ENCODE results near the gene BLVRB. TPM values are rescaled to one million over a fixed set of nuclear protein-coding genes. Genes with fewer than 3 reads are reported as not detected.

The BLVRB gene
- total and polyA plus RNA-seq, 9 of the 15 experiments (the other 6 are each of a cell fraction or from before 2014, with no cell fraction given), result 81.1 to 749 (median 331) TPM

DNA sequence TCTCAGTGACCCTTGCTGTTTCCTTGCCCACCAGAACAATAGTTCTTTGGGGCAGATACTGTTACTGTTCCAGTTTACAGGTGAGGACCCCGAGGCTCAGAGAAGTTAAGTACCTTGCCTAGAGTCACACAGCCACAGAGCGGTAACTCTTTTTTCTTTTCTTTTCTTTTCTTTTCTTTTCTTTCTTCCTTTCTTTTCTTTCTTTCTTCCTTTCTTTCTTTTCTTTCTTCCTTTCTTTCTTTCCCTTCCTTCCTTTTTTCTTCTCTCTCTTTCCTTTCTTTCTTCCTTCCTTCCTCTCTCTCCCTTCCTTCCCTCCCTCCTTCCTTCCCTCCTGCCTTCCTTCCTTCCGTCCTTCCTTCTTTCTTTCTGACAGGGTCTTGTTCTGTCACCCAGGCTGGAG, 47.5 kb downstream of the BLVRB start:
- Histone ChIP-seq H3K27me3 (ENCODE audit: control insufficient read depth in 2 of 2, insufficient read depth in 2 of 2, low read length in 2 of 2) (no peaks in the 10 kb centered on the region), H2AFZ (ENCODE audit: low read depth, low read length) (peak overlapping the region; percentile 90), H3K4me2 (ENCODE audit: insufficient read depth, low read length) (peak overlapping the region; percentile 68; the same call in 1 of the 2 replicates), H3K9ac (ENCODE audit: insufficient read depth in 1 of 2, low read depth in 2 of 2, low read length in 2 of 2) (peak overlapping the region in 1 of 2 experiments; percentile 59; a peak in 2 of 4 replicates), H3K4me1 (replicated peaks in 1 of 2; ENCODE audit: control insufficient read depth in 2 of 2, insufficient read depth in 2 of 2, low read length in 2 of 2) (peaks cover 30 to 57% of the 10 kb centered on the region in 2 experiments), H3K27ac (ENCODE audit: extremely low read depth, low read depth, low read length) (peak overlapping the region; percentile 88), H3K4me3 (no peak overlapping the region), H3K36me3 (ENCODE audit: control insufficient read depth, insufficient read depth, low read length) (peaks cover 10% of the 10 kb centered on the region; the same call in 2 of the 3 replicates), H3K79me2 (ENCODE audit: control insufficient read depth, insufficient read depth, low read length) (peaks cover 15% of the 10 kb centered on the region), H3K9me1 (ENCODE audit: control insufficient read depth, insufficient read depth, low read length) (no peaks in the 10 kb centered on the region), H4K20me1 (replicated peaks; ENCODE audit: control insufficient read depth, insufficient read depth, low read length) (no peaks in the 10 kb centered on the region), H3K9me3 (replicated peaks; ENCODE audit: control insufficient read depth, insufficient read depth, low read depth, low read length) (no peaks in the 10 kb centered on the region)
- no peak for DNase-seq (ENCODE audit: extremely low read depth in 1 of 4, low spot score in 3 of 4)
- no TSS peak for BruUV-seq (replicated peaks)
- 67% methylated on average over 3 of the region's 3 CpGs for WGBS (ENCODE audit: insufficient coverage, low coverage, missing lambda C conversion rate)
- no peak for FAIRE-seq
- no peak for ATAC-seq
- POLR2A ChIA-PET, result interaction anchor here (0.6 to 1.7 kb wide), 2 partner anchors 29 to 130 kb away, joined by 3 to 8 read pairs; no protein-coding TSS in a partner anchor
- CTCF ChIA-PET (ENCODE audit: low intra/inter-chr PET ratio), result interaction anchor here (0.5 kb wide), 1 partner anchor 184 kb away, joined by 3 read pairs; no protein-coding TSS in a partner anchor
- intact Hi-C loops (cut with micrococcal nuclease), result no loop called here
- in situ Hi-C loops (cut with MboI), result no loop called here
- TF ChIP-seq, protein P1, sequence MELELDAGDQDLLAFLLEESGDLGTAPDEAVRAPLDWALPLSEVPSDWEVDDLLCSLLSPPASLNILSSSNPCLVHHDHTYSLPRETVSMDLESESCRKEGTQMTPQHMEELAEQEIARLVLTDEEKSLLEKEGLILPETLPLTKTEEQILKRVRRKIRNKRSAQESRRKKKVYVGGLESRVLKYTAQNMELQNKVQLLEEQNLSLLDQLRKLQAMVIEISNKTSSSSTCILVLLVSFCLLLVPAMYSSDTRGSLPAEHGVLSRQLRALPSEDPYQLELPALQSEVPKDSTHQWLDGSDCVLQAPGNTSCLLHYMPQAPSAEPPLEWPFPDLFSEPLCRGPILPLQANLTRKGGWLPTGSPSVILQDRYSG (tag; conservative IDR thresholded peaks at IDR 0.05; ENCODE audit: low read depth), result no peak
- TF ChIP-seq ILK (tag; IDR thresholded peaks at IDR 0.05; ENCODE audit: borderline replicate concordance, low read depth) (no peak), PHF8 (IDR thresholded peaks at IDR 0.05; ENCODE audit: borderline replicate concordance, low read length) (no peak), GABPB2 (CRISPR knock-in tag; conservative IDR thresholded peaks at IDR 0.05) (no peak)
- TF ChIP-seq, protein P2, sequence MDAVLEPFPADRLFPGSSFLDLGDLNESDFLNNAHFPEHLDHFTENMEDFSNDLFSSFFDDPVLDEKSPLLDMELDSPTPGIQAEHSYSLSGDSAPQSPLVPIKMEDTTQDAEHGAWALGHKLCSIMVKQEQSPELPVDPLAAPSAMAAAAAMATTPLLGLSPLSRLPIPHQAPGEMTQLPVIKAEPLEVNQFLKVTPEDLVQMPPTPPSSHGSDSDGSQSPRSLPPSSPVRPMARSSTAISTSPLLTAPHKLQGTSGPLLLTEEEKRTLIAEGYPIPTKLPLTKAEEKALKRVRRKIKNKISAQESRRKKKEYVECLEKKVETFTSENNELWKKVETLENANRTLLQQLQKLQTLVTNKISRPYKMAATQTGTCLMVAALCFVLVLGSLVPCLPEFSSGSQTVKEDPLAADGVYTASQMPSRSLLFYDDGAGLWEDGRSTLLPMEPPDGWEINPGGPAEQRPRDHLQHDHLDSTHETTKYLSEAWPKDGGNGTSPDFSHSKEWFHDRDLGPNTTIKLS (IDR thresholded peaks at IDR 0.05; ENCODE audit: borderline replicate concordance, low read depth), result no peak
- TF ChIP-seq, protein P3, sequence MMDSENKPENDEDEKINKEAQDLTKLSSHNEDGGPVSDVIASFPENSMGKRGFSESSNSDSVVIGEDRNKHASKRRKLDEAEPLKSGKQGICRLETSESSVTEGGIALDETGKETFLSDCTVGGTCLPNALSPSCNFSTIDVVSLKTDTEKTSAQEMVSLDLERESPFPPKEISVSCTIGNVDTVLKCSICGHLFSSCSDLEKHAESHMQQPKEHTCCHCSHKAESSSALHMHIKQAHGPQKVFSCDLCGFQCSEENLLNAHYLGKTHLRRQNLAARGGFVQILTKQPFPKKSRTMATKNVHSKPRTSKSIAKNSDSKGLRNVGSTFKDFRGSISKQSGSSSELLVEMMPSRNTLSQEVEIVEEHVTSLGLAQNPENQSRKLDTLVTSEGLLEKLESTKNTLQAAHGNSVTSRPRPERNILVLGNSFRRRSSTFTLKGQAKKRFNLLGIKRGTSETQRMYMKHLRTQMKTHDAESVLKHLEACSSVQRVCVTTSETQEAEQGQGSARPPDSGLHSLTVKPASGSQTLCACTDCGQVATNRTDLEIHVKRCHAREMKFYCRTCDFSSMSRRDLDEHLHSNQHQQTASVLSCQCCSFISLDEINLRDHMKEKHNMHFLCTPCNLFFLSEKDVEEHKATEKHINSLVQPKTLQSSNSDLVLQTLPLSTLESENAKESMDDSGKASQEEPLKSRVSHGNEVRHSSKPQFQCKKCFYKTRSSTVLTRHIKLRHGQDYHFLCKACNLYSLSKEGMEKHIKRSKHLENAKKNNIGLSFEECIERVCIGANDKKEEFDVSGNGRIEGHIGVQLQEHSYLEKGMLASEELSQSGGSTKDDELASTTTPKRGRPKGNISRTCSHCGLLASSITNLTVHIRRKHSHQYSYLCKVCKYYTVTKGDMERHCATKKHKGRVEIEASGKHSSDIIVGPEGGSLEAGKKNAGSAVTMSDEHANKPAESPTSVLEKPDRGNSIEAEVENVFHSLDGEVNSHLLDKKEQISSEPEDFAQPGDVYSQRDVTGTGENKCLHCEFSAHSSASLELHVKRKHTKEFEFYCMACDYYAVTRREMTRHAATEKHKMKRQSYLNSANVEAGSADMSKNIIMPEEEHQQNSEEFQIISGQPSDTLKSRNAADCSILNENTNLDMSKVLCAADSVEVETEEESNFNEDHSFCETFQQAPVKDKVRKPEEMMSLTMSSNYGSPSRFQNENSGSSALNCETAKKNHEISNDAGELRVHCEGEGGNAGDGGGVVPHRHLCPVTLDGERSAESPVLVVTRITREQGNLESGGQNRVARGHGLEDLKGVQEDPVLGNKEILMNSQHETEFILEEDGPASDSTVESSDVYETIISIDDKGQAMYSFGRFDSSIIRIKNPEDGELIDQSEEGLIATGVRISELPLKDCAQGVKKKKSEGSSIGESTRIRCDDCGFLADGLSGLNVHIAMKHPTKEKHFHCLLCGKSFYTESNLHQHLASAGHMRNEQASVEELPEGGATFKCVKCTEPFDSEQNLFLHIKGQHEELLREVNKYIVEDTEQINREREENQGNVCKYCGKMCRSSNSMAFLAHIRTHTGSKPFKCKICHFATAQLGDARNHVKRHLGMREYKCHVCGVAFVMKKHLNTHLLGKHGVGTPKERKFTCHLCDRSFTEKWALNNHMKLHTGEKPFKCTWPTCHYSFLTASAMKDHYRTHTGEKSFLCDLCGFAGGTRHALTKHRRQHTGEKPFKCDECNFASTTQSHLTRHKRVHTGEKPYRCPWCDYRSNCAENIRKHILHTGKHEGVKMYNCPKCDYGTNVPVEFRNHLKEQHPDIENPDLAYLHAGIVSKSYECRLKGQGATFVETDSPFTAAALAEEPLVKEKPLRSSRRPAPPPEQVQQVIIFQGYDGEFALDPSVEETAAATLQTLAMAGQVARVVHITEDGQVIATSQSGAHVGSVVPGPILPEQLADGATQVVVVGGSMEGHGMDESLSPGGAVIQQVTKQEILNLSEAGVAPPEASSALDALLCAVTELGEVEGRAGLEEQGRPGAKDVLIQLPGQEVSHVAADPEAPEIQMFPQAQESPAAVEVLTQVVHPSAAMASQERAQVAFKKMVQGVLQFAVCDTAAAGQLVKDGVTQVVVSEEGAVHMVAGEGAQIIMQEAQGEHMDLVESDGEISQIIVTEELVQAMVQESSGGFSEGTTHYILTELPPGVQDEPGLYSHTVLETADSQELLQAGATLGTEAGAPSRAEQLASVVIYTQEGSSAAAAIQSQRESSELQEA (IDR thresholded peaks at IDR 0.05; ENCODE audit: low read depth), result no peak; the same call in 1 of the 2 replicates
- TF ChIP-seq, protein P4, sequence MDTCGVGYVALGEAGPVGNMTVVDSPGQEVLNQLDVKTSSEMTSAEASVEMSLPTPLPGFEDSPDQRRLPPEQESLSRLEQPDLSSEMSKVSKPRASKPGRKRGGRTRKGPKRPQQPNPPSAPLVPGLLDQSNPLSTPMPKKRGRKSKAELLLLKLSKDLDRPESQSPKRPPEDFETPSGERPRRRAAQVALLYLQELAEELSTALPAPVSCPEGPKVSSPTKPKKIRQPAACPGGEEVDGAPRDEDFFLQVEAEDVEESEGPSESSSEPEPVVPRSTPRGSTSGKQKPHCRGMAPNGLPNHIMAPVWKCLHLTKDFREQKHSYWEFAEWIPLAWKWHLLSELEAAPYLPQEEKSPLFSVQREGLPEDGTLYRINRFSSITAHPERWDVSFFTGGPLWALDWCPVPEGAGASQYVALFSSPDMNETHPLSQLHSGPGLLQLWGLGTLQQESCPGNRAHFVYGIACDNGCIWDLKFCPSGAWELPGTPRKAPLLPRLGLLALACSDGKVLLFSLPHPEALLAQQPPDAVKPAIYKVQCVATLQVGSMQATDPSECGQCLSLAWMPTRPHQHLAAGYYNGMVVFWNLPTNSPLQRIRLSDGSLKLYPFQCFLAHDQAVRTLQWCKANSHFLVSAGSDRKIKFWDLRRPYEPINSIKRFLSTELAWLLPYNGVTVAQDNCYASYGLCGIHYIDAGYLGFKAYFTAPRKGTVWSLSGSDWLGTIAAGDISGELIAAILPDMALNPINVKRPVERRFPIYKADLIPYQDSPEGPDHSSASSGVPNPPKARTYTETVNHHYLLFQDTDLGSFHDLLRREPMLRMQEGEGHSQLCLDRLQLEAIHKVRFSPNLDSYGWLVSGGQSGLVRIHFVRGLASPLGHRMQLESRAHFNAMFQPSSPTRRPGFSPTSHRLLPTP (IDR thresholded peaks at IDR 0.05; ENCODE audit: borderline replicate concordance, extremely low read depth, insufficient read length), result no peak

Data from K562 (cell line).